Testis (tissue), 3 donors: ENCODE data around the gene LCN10. TPM values are rescaled to one million over a fixed set of nuclear protein-coding genes. Genes with fewer than 3 reads are reported as not detected.
"Not testable (repeated sequence)": the region's sequence is repeated elsewhere in the genome, so short reads cannot be mapped to it uniquely, and the experiment has no call there.

ENCODE experiments used
- DNase-seq: peaks from one replicate; pipeline ENCODE4 v3.0.0-alpha.2; 2019
- H3K27ac ChIP-seq, 2 donors: fragments of 200-600 bp; sonication (generic); one replicate each; pipeline ENCODE4 v1.5.1; 2019
- H3K27me3 ChIP-seq: fragments of 200-600 bp; sonication (generic); one replicate; pipeline ENCODE4 v1.5.1; 2019
- H3K36me3 ChIP-seq: fragments of 200-600 bp; sonication (generic); one replicate; pipeline ENCODE4 v1.5.1; 2017; ENCODE audit warnings: low read depth; ENCODE audit errors: missing control alignments
- H3K4me1 ChIP-seq: fragments of 200-600 bp; sonication (generic); one replicate; pipeline ENCODE4 v1.5.1; 2019
- H3K4me3 ChIP-seq, 2 donors: fragments of 200-600 bp; sonication (generic); one replicate each; pipeline ENCODE4 v1.5.1; 2017 to 2019
- H3K9me3 ChIP-seq: fragments of 200-600 bp; sonication (generic); one replicate; pipeline ENCODE4 v1.5.1; 2017
- CTCF ChIP-seq, 3 experiments: fragments of 450-650 bp in 2 of 3; fragments of 200-600 bp in 1 of 3; sonication (generic) in 1 of 3; IDR thresholded peaks; one replicate each; pipeline ENCODE4 v1.5.1; 2016 to 2019; ENCODE audit warnings: antibody characterized with exemption in 3 of 3, mild to moderate bottlenecking in 2 of 3, moderate library complexity in 1 of 3
- POLR2A ChIP-seq: fragments of 450-650 bp; IDR thresholded peaks from one replicate; pipeline ENCODE4 v1.6.1; 2017; ENCODE audit warnings: antibody characterized with exemption, mild to moderate bottlenecking, moderate library complexity
- WGBS, 2 donors: methylation state at CpG; one replicate each; pipeline ENCODE4 v1.1.5; 2018; 5-methylcytosine and 5-hydroxymethylcytosine counted together
- intact Hi-C: fragments of 100-400 bp; cut with DNase I; formaldehyde crosslinking; loops from one replicate; pipeline ENCODE4 v1.15.1; 2023; ENCODE audit warnings: low total_unique reads
- polyA plus RNA-seq: library from polyadenylated mRNA; stranded (reverse); fragments of 350-450 nt; fragmentation: Illumina TruSeq; extraction: RNeasy Lipid Tissue Mini Kit (QIAGEN cat#74804); gene quantifications from one replicate; pipeline ENCODE4 v1.2.3, GENCODE V29; 2014; ENCODE audit warnings: low read depth, low replicate concordance; ENCODE audit not compliant: insufficient read depth
- total RNA-seq, 2 donors: library from RNA; depleted of rRNA; stranded (reverse); fragments of >200 nt; gene quantifications; one replicate each; pipeline ENCODE4 v1.2.3, GENCODE V29; 2016

The LCN10 gene
- total and polyA plus RNA-seq, 3 donors from 2014 or later, result 8.3 to 11.7 (median 8.7) TPM

- H3K4me3 ChIP-seq, result no peak overlapping the region
- no peaks in the 10 kb centered on the region for H3K27me3 ChIP-seq
- DNase-seq, result peak; percentile 65
- WGBS, 2 donors, result 6 to 7% methylated on average over 12 to 15 of the region's 16 CpGs
- TF ChIP-seq POLR2A (no peak), CTCF (IDR thresholded peaks at IDR 0.05) (peak in 2 of 3 experiments; percentile 47 to 54)
- intact Hi-C loops, result no loop called here
- peaks cover 2% of the 10 kb centered on the region for H3K4me1 ChIP-seq
- no peaks in the 10 kb centered on the region for H3K36me3 ChIP-seq
- no peak overlapping the region for H3K27ac ChIP-seq
- no peaks in the 10 kb centered on the region for H3K9me3 ChIP-seq
Observed at GRCh38 chr9:136769710-136770191, 27.0 kb upstream of the LCN10 start.

GRCh38 chr9:136766410-136767120 is 23.8 kb upstream of the LCN10 start:
- H3K4me1 ChIP-seq, H3K9me3 ChIP-seq, H3K27me3 ChIP-seq, intact Hi-C loops, H3K36me3 ChIP-seq, H3K4me3 ChIP-seq, H3K27ac ChIP-seq: not testable (repeated sequence)
- 48 to 52% methylated on average over 17 to 18 of the region's 18 CpGs for WGBS, 2 donors
- peak in 1 of 3 experiments; percentile 30 for TF ChIP-seq CTCF (IDR thresholded peaks at IDR 0.05)
- peak; percentile 84 for DNase-seq

GRCh38 chr9:136765745-136766409 is 23.1 kb upstream of the LCN10 start:
- H3K36me3 ChIP-seq, H3K4me3 ChIP-seq, DNase-seq, H3K27me3 ChIP-seq, intact Hi-C loops, H3K27ac ChIP-seq, H3K9me3 ChIP-seq, H3K4me1 ChIP-seq: not testable (repeated sequence)
- WGBS, 2 donors, result 82 to 84% methylated on average over 14 of the region's 14 CpGs

GRCh38 chr9:136765041-136765440 is 22.3 kb upstream of the LCN10 start:
- no peak for TF ChIP-seq POLR2A
- no peak for TF ChIP-seq CTCF (IDR thresholded peaks at IDR 0.05)
- Histone ChIP-seq H3K36me3 (no peaks in the 10 kb centered on the region), H3K27me3 (no peaks in the 10 kb centered on the region), H3K4me3 (no peak overlapping the region), H3K27ac (peak overlapping the region in 1 of 2 donors; percentile 1), H3K9me3 (no peaks in the 10 kb centered on the region), H3K4me1 (peaks cover 2% of the 10 kb centered on the region)
- intact Hi-C loops, result no loop called here
- 75 to 89% methylated on average over 1 to 14 of the region's 14 CpGs for whole genome bisulfite sequencing, 2 donors
- peak; percentile 59 for DNase-seq

- H3K36me3 ChIP-seq, result no peaks in the 10 kb centered on the region
- DNase-seq, result no peak
- peak within 1 kb of the TSS in 1 of 2 donors; percentile 1 for H3K27ac ChIP-seq
- peaks cover 2% of the 10 kb centered on the region for H3K4me1 ChIP-seq
- WGBS, 2 donors, result 87 to 91% methylated on average over 7 to 14 of the region's 14 CpGs
- no peaks in the 10 kb centered on the region for H3K9me3 ChIP-seq
- intact Hi-C loops, result no loop called here
- no peaks in the 10 kb centered on the region for H3K27me3 ChIP-seq
- peak within 1 kb of the TSS in 1 of 2 donors; percentile 31 for H3K4me3 ChIP-seq
- TF ChIP-seq POLR2A (no peak), CTCF (IDR thresholded peaks at IDR 0.05) (no peak)
Observed at GRCh38 chr9:136764301-136764891, 21.7 kb upstream of the LCN10 start, which contains the start of gene LCN15. Gene LCN15 (minus strand): TSS chr9:136764518. CDS start chr9:136764488, 30 bp downstream.
